Upper lobe of left lung (tissue), 4 donors: ENCODE data around the gene SIGLEC7.

ENCODE experiments used
- CTCF ChIP-seq, 6 experiments: fragments of 450-650 bp in 4 of 6; fragments of 200-600 bp in 2 of 6; sonication (generic) in 2 of 6; IDR thresholded peaks; one replicate each; pipeline ENCODE4 v1.5.1; 2016 to 2019; ENCODE audit warnings: antibody characterized with exemption in 6 of 6
- EP300 ChIP-seq, 4 donors: sonication (generic); formaldehyde crosslinking; IDR thresholded peaks; one replicate each; pipeline ENCODE4 v1.5.1; 2017; ENCODE audit warnings: antibody characterized with exemption in 4 of 4, control low read depth in 2 of 4
- POLR2A ChIP-seq, 4 donors: fragments of 450-650 bp; IDR thresholded peaks; one replicate each; pipeline ENCODE4 v1.5.1; 2016 to 2017; ENCODE audit warnings: antibody characterized with exemption in 4 of 4, mild to moderate bottlenecking in 2 of 4

DNA sequence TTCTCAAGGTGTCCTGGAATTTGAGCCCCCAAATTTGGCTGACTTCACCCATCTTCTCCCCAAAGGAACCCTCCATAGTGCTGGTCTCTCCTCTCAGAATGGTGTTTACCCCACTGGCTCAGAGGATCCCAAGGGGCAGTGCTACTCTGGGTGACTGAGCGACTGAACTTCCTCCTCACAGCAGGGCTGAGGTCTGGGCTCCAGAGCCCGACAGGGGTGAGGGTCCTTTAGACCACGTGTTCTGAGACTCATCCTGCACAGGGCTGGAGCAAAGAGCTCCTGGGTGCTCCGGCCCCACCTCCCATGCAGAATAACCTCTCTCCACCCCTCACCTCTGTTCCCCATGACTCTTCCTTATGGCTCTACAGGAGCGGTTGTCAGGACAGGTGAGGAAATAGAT is 59.6 kb downstream of the SIGLEC7 start:
- TF ChIP-seq CTCF (IDR thresholded peaks at IDR 0.05) (no peak), POLR2A (IDR thresholded peaks at IDR 0.05) (no peak), EP300 (IDR thresholded peaks at IDR 0.05) (no peak)
